BE2C (cell line): Measurements from ENCODE around the gene CERT1.

ENCODE experiments used
- DNase-seq: peaks from one replicate; pipeline ENCODE4 v3.0.0-alpha.2; 2020
- H3K27me3 ChIP-seq: fragments of 250-450 bp; sonication (Bioruptor Pico); 2 replicates; pipeline ENCODE4 v1.5.1; 2020; ENCODE audit warnings: mild to moderate bottlenecking
- H3K36me3 ChIP-seq: fragments of 250-450 bp; sonication (Bioruptor Pico); 2 replicates; pipeline ENCODE4 v1.5.1; 2020; ENCODE audit warnings: mild to moderate bottlenecking
- H3K4me1 ChIP-seq: fragments of 250-450 bp; sonication (Bioruptor Pico); 2 replicates; pipeline ENCODE4 v1.5.1; 2020
- H3K4me3 ChIP-seq: 2 replicates; pipeline ENCODE4 v1.5.1; 2011; ENCODE audit warnings: low read depth, low read length
- H3K9me3 ChIP-seq: fragments of 250-450 bp; sonication (Bioruptor Pico); 2 replicates; pipeline ENCODE4 v1.5.1; 2020
- CTCF ChIP-seq: IDR thresholded peaks from 2 replicates; pipeline ENCODE4 v1.5.1; 2012; ENCODE audit warnings: mild to moderate bottlenecking, low read depth, low read length

The CERT1 gene

GRCh38 chr5:75522025-75522424 is 10.6 kb upstream of the CERT1 start:
- H3K27me3 ChIP-seq = no peaks in the 10 kb centered on the region
- H3K36me3 ChIP-seq = no peaks in the 10 kb centered on the region
- no peak for TF ChIP-seq CTCF
- H3K4me3 ChIP-seq = no peak overlapping the region
- H3K9me3 ChIP-seq = no peaks in the 10 kb centered on the region
- DNase-seq = no peak
- peaks cover 16% of the 10 kb centered on the region for H3K4me1 ChIP-seq

GRCh38 chr5:75521195-75521594 is 9.8 kb upstream of the CERT1 start:
- no peaks in the 10 kb centered on the region for H3K9me3 ChIP-seq
- no peak for DNase-seq

GRCh38 chr5:75519761-75520160 is 8.3 kb upstream of the CERT1 start:
- no peaks in the 10 kb centered on the region for H3K27me3 ChIP-seq
- H3K36me3 ChIP-seq = no peaks in the 10 kb centered on the region
- no peak for TF ChIP-seq CTCF
- no peaks in the 10 kb centered on the region for H3K9me3 ChIP-seq
- DNase-seq = no peak
- H3K4me3 ChIP-seq = no peak overlapping the region
- peaks cover 21% of the 10 kb centered on the region for H3K4me1 ChIP-seq

More at GRCh38 chr5:75521195-75521594, 9.8 kb upstream of the CERT1 start:
- Histone ChIP-seq H3K4me1 (peaks cover 21% of the 10 kb centered on the region), H3K36me3 (no peaks in the 10 kb centered on the region), H3K4me3 (no peak overlapping the region), H3K27me3 (no peaks in the 10 kb centered on the region)
- no peak for TF ChIP-seq CTCF

- Histone ChIP-seq H3K4me3 (no peak overlapping the region), H3K36me3 (no peaks in the 10 kb centered on the region; the same call in 1 of the 2 replicates), H3K9me3 (no peaks in the 10 kb centered on the region), H3K4me1 (peaks cover 18% of the 10 kb centered on the region), H3K27me3 (no peaks in the 10 kb centered on the region)
- no peak for DNase-seq
- TF ChIP-seq CTCF = no peak
Observed at GRCh38 chr5:75514323-75514722, 2.9 kb upstream of the CERT1 start.

- H3K4me3 ChIP-seq = peak overlapping the region; percentile 85
- TF ChIP-seq CTCF = no peak
- peaks cover 14% of the 10 kb centered on the region for H3K4me1 ChIP-seq
- H3K36me3 ChIP-seq = no peaks in the 10 kb centered on the region; the same call in 1 of the 2 replicates
- no peaks in the 10 kb centered on the region for H3K9me3 ChIP-seq
- H3K27me3 ChIP-seq = no peaks in the 10 kb centered on the region
- no peak for DNase-seq
Observed at GRCh38 chr5:75513841-75514240, 2.4 kb upstream of the CERT1 start.

- Histone ChIP-seq H3K4me3 (peak overlapping the region; percentile 85), H3K4me1 (peaks cover 7% of the 10 kb centered on the region), H3K9me3 (no peaks in the 10 kb centered on the region), H3K27me3 (no peaks in the 10 kb centered on the region), H3K36me3 (no peaks in the 10 kb centered on the region; the same call in 1 of the 2 replicates)
- TF ChIP-seq CTCF = no peak
- no peak for DNase-seq
Observed at GRCh38 chr5:75512383-75513074, 1.1 kb upstream of the CERT1 start.
